GM12878 (cell line): Measurements from ENCODE around the gene KMT2E. TPM values are rescaled to one million over a fixed set of nuclear protein-coding genes. Genes with fewer than 3 reads are reported as not detected.

Experiments
- ATAC-seq: fragments of 200-7000 bp; cut with Tn5 transposase; 3 replicates; pipeline ENCODE4 v1.9.1; 2020; ENCODE audit warnings: mild to moderate bottlenecking, moderate library complexity
- BruUV-seq: library from RNA; stranded (reverse); fragments of 400-500 nt; replicated peaks from 2 replicates; lab custom pipeline; 2021; lab: Mats Ljungman, UMichigan
- CTCF ChIA-PET: fragments of 300-600 bp; sonication (Branson Sonifier 250); formaldehyde crosslinking; extraction: SDS; loops from one replicate; lab custom pipeline; 2021; ENCODE audit warnings: inconsistent platforms; lab: Yijun Ruan, JAX
- POLR2A ChIA-PET: fragments of 350-600 bp; formaldehyde crosslinking; extraction: SDS; loops from one replicate; lab custom pipeline; 2021; ENCODE audit warnings: inconsistent platforms; lab: Charles Lee
- RAD21 ChIA-PET: fragments of 300-600 bp; sonication (Branson Sonifier 250); formaldehyde crosslinking; loops from one replicate; lab custom pipeline; 2023; ENCODE audit warnings: antibody characterized with exemption; ENCODE audit not compliant: unreplicated experiment; lab: Charles Lee
- SMC1A ChIA-PET: fragments of 300-600 bp; sonication (Branson Sonifier 250); formaldehyde crosslinking; loops from one replicate; lab custom pipeline; 2023; ENCODE audit not compliant: unreplicated experiment, uncharacterized antibody; lab: Charles Lee
- DNase-seq: peaks from one replicate; pipeline ENCODE4 v3.0.0-alpha.2; 2011; ENCODE audit warnings: low read depth, low spot score
- FAIRE-seq: peaks from 3 replicates; lab custom pipeline; 2011; peaks lifted over from hg19 to GRCh38; lab: Jason Lieb, UNC
- H2AFZ ChIP-seq: 2 replicates; pipeline ENCODE4 v1.6.0; 2011; ENCODE audit warnings: low read depth, low read length, control low read depth; ENCODE audit not compliant: control insufficient read depth
- H3K27ac ChIP-seq: 2 replicates; pipeline ENCODE4 v1.5.1; 2011; ENCODE audit warnings: control low read depth; ENCODE audit not compliant: control insufficient read depth, insufficient read depth
- H3K27me3 ChIP-seq, 2 experiments: replicated peaks in 1 of 2; 2 replicates each; pipeline versions ENCODE4 v1.6.0 to v1.6.1; 2011; ENCODE audit warnings: low read length in 1 of 2; ENCODE audit not compliant: control insufficient read depth in 2 of 2, insufficient read depth in 2 of 2
- H3K36me3 ChIP-seq, 2 experiments: 2 replicates each; pipeline ENCODE4 v1.5.1; 2011; ENCODE audit warnings: low read length in 1 of 2; ENCODE audit not compliant: control insufficient read depth in 2 of 2, insufficient read depth in 2 of 2
- H3K4me1 ChIP-seq: 2 replicates; pipeline ENCODE4 v1.6.1; 2011; ENCODE audit warnings: mild to moderate bottlenecking, low read length, moderate library complexity, mixed read lengths; ENCODE audit not compliant: control insufficient read depth, insufficient read depth
- H3K4me2 ChIP-seq: 2 replicates; pipeline ENCODE4 v1.6.0; 2011; ENCODE audit warnings: control low read depth; ENCODE audit not compliant: control insufficient read depth, insufficient read depth
- H3K4me3 ChIP-seq: fragments of 200-600 bp; sonication (generic); 2 replicates; pipeline ENCODE4 v1.5.1; 2016
- H3K79me2 ChIP-seq: 2 replicates; pipeline ENCODE4 v1.6.0; 2011; ENCODE audit warnings: low read length; ENCODE audit not compliant: control insufficient read depth, insufficient read depth
- H3K9ac ChIP-seq: 2 replicates; pipeline ENCODE4 v1.8.0; 2011; ENCODE audit warnings: low read length, control low read depth, mixed read lengths; ENCODE audit not compliant: control insufficient read depth, insufficient read depth
- H3K9me3 ChIP-seq: replicated peaks from 3 replicates; pipeline ENCODE4 v1.5.1; 2011; ENCODE audit warnings: mild to moderate bottlenecking, low read length; ENCODE audit not compliant: control insufficient read depth, insufficient read depth
- H4K20me1 ChIP-seq: 2 replicates; pipeline ENCODE4 v1.6.0; 2011; ENCODE audit not compliant: control insufficient read depth, insufficient read depth
- BMI1 ChIP-seq: fragments of 450-650 bp; IDR thresholded peaks from 2 replicates; pipeline ENCODE4 v1.6.1; 2016; ENCODE audit warnings: mild to moderate bottlenecking, moderate library complexity, borderline replicate concordance
- EED ChIP-seq: sonication (generic); IDR thresholded peaks from 2 replicates; pipeline ENCODE4 v1.6.1; 2016; ENCODE audit warnings: antibody characterized with exemption, low read depth
- FOXM1 ChIP-seq: IDR thresholded peaks from 2 replicates; pipeline ENCODE4 v1.6.1; 2012; ENCODE audit warnings: low read depth, mild to moderate bottlenecking, inconsistent platforms, low read length, moderate library complexity
- HDAC6 ChIP-seq: fragments of 200-600 bp; sonication (generic); IDR thresholded peaks from one replicate; pipeline ENCODE4 v1.8.0; 2017; ENCODE audit warnings: antibody characterized with exemption; ENCODE audit not compliant: unreplicated experiment
- IRF4 ChIP-seq: IDR thresholded peaks from 2 replicates; pipeline ENCODE4 v1.6.1; 2011; ENCODE audit warnings: low read depth, low read length
- KDM1A ChIP-seq: fragments of 200-600 bp; sonication (generic); IDR thresholded peaks from 2 replicates; pipeline ENCODE4 v1.6.1; 2016; ENCODE audit warnings: borderline replicate concordance
- MTA2 ChIP-seq: fragments of 450-650 bp; IDR thresholded peaks from 2 replicates; pipeline ENCODE4 v1.6.1; 2016; ENCODE audit warnings: low read depth, mild to moderate bottlenecking, moderate library complexity
- NFIC ChIP-seq: IDR thresholded peaks from 2 replicates; pipeline ENCODE4 v1.6.1; 2012; ENCODE audit warnings: low read depth, mild to moderate bottlenecking, inconsistent platforms, low read length, moderate library complexity
- NR2C2 ChIP-seq: IDR thresholded peaks from 2 replicates; pipeline ENCODE4 v1.6.1; 2011; ENCODE audit warnings: borderline replicate concordance, low read depth; ENCODE audit not compliant: control insufficient read depth, insufficient read length
- NR2F1 ChIP-seq: fragments of 450-650 bp; conservative IDR thresholded peaks from 2 replicates; pipeline ENCODE4 v1.6.1; 2017; ENCODE audit warnings: mild to moderate bottlenecking
- POLR2AphosphoS5 ChIP-seq: IDR thresholded peaks from 2 replicates; pipeline ENCODE4 v1.6.1; 2011; ENCODE audit warnings: mild to moderate bottlenecking, low read length, inconsistent platforms
- SREBF2 ChIP-seq: IDR thresholded peaks from 2 replicates; pipeline ENCODE4 v1.6.1; 2012; ENCODE audit warnings: mild to moderate bottlenecking, low read length
- TCF12 ChIP-seq: IDR thresholded peaks from 2 replicates; pipeline ENCODE4 v1.6.1; 2011; ENCODE audit warnings: low read depth, mild to moderate bottlenecking, low read length
- TCF3 ChIP-seq: IDR thresholded peaks from 2 replicates; pipeline ENCODE4 v1.6.1; 2012; ENCODE audit warnings: low read depth, mild to moderate bottlenecking, low read length, borderline replicate concordance; ENCODE audit not compliant: insufficient read depth
- ZZZ3 ChIP-seq: IDR thresholded peaks from 2 replicates; pipeline ENCODE4 v1.6.1; 2011; ENCODE audit warnings: low read depth; ENCODE audit not compliant: control insufficient read depth, insufficient read length
- WGBS: methylation state at CpG from one replicate; pipeline ENCODE4 v1.1.6; 2016; ENCODE audit warnings: low lambda C conversion rate; ENCODE audit not compliant: insufficient replicate concordance, insufficient coverage; ENCODE audit errors: missing lambda C conversion rate; 5-methylcytosine and 5-hydroxymethylcytosine counted together
- in situ Hi-C: fragments of 300-500 bp; cut with MboI; formaldehyde crosslinking; loops from 9 replicates; pipeline ENCODE4 v1.14.3; 2018; ENCODE audit warnings: mixed read lengths
- intact Hi-C: fragments of 100-400 bp; cut with micrococcal nuclease; formaldehyde crosslinking; loops from one replicate; pipeline ENCODE4 v1.14.2; 2022; ENCODE audit not compliant: unreplicated experiment
- polyA plus RNA-seq, 11 experiments: library from polyadenylated mRNA; depleted of rRNA in 4 of 11; unstranded in 6 of 11; stranded (reverse) in 5 of 11; fragments of >200 nt; fragmentation: Nextera tagmentation in 4 of 11; fragmentation: Illumina TruSeq in 1 of 11; extraction: Ambion mirVana in 4 of 11; extraction: Trizol in 1 of 11; gene quantifications; 1 replicate in 1 of 11; 2 replicates in 10 of 11; pipeline versions ENCODE4 v1.2.1 to v1.2.3, GENCODE V29; 2011 to 2016; ENCODE audit warnings: inconsistent platforms in 2 of 11, missing spikeins in 2 of 11, low read depth in 1 of 11
- total RNA-seq, 4 experiments: library from RNA; depleted of rRNA in 3 of 4; stranded (reverse); fragments of >200 nt in 3 of 4; fragmentation: Illumina TruSeq in 1 of 4; extraction: Trizol in 1 of 4; gene quantifications; 2 replicates each; pipeline versions ENCODE4 v1.2.1 to v1.2.3, GENCODE V29; 2013 to 2021
- TF ChIP-seq, protein P1 (sequence below): IDR thresholded peaks from 2 replicates; pipeline ENCODE4 v1.6.1; 2012; ENCODE audit warnings: mild to moderate bottlenecking, low read depth, low read length
- TF ChIP-seq, protein P2 (sequence below): fragments of 450-650 bp; IDR thresholded peaks from 2 replicates; pipeline ENCODE4 v1.6.1; 2018; ENCODE audit warnings: mild to moderate bottlenecking, low read depth, moderate library complexity; ENCODE audit not compliant: partially characterized antibody
- TF ChIP-seq, protein P3 (sequence below): IDR thresholded peaks from 2 replicates; pipeline ENCODE4 v1.6.1; 2012; ENCODE audit warnings: low read depth, low read length, improper control_type of control experiment

KMT2E gene
- total and polyA plus RNA-seq, 10 of the 15 experiments (the other 5 are each of a cell fraction or from before 2014, with no cell fraction given) = 13.2 to 68.1 (median 34.1) TPM

DNA sequence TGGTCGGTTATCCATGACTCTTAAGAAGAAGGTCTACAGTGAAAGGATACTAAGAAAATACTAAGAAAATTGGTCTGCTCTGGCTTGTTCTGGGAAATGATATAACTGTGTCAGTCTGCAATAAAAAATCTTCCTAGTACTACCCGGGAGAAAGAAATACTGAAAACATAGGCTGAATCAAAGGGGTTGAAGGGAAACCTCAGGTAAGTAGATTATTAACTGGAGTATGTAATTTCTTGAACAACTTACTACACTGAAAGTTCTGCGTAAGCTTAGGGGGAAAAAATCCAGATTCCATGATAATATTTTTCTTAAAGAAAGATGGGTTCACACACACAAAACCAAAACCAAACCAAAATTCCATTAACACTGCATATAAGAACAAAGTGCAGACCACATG is 143.3 kb downstream of the KMT2E start (continued):
- TF ChIP-seq, protein P1, sequence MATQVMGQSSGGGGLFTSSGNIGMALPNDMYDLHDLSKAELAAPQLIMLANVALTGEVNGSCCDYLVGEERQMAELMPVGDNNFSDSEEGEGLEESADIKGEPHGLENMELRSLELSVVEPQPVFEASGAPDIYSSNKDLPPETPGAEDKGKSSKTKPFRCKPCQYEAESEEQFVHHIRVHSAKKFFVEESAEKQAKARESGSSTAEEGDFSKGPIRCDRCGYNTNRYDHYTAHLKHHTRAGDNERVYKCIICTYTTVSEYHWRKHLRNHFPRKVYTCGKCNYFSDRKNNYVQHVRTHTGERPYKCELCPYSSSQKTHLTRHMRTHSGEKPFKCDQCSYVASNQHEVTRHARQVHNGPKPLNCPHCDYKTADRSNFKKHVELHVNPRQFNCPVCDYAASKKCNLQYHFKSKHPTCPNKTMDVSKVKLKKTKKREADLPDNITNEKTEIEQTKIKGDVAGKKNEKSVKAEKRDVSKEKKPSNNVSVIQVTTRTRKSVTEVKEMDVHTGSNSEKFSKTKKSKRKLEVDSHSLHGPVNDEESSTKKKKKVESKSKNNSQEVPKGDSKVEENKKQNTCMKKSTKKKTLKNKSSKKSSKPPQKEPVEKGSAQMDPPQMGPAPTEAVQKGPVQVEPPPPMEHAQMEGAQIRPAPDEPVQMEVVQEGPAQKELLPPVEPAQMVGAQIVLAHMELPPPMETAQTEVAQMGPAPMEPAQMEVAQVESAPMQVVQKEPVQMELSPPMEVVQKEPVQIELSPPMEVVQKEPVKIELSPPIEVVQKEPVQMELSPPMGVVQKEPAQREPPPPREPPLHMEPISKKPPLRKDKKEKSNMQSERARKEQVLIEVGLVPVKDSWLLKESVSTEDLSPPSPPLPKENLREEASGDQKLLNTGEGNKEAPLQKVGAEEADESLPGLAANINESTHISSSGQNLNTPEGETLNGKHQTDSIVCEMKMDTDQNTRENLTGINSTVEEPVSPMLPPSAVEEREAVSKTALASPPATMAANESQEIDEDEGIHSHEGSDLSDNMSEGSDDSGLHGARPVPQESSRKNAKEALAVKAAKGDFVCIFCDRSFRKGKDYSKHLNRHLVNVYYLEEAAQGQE = no peak
- TF ChIP-seq TCF3 = no peak

DNA sequence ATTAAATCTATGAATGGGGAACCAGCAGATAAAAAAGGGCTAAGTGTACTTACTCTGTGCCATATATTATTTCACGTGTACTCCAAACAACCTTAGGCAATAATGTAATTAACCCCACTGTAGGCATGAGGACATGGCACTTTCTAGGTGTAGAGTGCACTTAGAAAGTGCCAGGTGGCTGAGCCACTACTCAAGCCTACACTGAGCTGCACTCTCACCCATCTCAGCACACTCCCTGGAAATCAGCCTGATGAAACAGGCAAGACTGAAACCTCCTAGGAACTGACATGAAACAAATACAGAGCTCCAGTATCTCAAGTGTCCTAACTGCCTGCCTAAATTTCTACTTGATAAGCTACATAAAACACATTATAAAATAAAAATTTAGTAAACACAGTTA is 147.4 kb downstream of the KMT2E start:
- ChIA-PET POLR2A (interaction anchor here (1.1 kb wide), 1 partner anchor 30 kb away, joined by 3 read pairs; no protein-coding TSS in a partner anchor), CTCF (interaction anchor here (0.9 to 1.1 kb wide), 2 partner anchors 20 to 22 kb away, joined by 3 read pairs; no protein-coding TSS in a partner anchor), SMC1A (no interaction called here), RAD21 (interaction anchor here (0.9 kb wide), 1 partner anchor 10 kb away, joined by 4 read pairs; no protein-coding TSS in a partner anchor)
- DNase-seq (no peak), FAIRE-seq (no peak), ATAC-seq (no peak)
- H4K20me1 ChIP-seq = no peaks in the 10 kb centered on the region
- no peak overlapping the region for H3K9ac ChIP-seq
- intact Hi-C loops (no loop called here), in situ Hi-C loops (no loop called here)
- BruUV-seq = no TSS peak
- no peak overlapping the region for H2AFZ ChIP-seq
- H3K4me1 ChIP-seq = no peaks in the 10 kb centered on the region
- no peaks in the 10 kb centered on the region for H3K79me2 ChIP-seq
- no peak overlapping the region for H3K4me2 ChIP-seq
- no peak overlapping the region for H3K4me3 ChIP-seq
- H3K36me3 ChIP-seq = peaks cover 4 to 5% of the 10 kb centered on the region in 2 experiments; a peak in 3 of 4 replicates
- no peaks in the 10 kb centered on the region; the same call in 2 of the 3 replicates for H3K9me3 ChIP-seq
- H3K27ac ChIP-seq = no peak overlapping the region
- WGBS = 100% methylated on average over 1 of the region's 1 CpG
- H3K27me3 ChIP-seq = no peaks in the 10 kb centered on the region
- no peak for TF ChIP-seq TCF3
- no peak for TF ChIP-seq KDM1A
- no peak for TF ChIP-seq HDAC6
- TF ChIP-seq EED = no peak
- no peak for TF ChIP-seq ZZZ3
- TF ChIP-seq BMI1 = no peak
- no peak for TF ChIP-seq NR2C2
- TF ChIP-seq TCF12 = no peak
- TF ChIP-seq FOXM1 = no peak
- no peak for TF ChIP-seq NFIC
- TF ChIP-seq, protein P2, sequence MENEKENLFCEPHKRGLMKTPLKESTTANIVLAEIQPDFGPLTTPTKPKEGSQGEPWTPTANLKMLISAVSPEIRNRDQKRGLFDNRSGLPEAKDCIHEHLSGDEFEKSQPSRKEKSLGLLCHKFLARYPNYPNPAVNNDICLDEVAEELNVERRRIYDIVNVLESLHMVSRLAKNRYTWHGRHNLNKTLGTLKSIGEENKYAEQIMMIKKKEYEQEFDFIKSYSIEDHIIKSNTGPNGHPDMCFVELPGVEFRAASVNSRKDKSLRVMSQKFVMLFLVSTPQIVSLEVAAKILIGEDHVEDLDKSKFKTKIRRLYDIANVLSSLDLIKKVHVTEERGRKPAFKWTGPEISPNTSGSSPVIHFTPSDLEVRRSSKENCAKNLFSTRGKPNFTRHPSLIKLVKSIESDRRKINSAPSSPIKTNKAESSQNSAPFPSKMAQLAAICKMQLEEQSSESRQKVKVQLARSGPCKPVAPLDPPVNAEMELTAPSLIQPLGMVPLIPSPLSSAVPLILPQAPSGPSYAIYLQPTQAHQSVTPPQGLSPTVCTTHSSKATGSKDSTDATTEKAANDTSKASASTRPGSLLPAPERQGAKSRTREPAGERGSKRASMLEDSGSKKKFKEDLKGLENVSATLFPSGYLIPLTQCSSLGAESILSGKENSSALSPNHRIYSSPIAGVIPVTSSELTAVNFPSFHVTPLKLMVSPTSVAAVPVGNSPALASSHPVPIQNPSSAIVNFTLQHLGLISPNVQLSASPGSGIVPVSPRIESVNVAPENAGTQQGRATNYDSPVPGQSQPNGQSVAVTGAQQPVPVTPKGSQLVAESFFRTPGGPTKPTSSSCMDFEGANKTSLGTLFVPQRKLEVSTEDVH = no peak
- TF ChIP-seq, protein P3, sequence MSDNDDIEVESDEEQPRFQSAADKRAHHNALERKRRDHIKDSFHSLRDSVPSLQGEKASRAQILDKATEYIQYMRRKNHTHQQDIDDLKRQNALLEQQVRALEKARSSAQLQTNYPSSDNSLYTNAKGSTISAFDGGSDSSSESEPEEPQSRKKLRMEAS = no peak
- no peak for TF ChIP-seq SREBF2
- TF ChIP-seq NR2F1 = no peak
- no peak for TF ChIP-seq IRF4
- TF ChIP-seq MTA2 = no peak
- no peak for TF ChIP-seq POLR2AphosphoS5
